Heart right ventricle (tissue), 16 donors: ENCODE data around the gene SLIT3. TPM values are rescaled to one million over a fixed set of nuclear protein-coding genes. Genes with fewer than 3 reads are reported as not detected.

Experiments
- ATAC-seq, 8 donors: fragments of 200-7000 bp; cut with Tn5 transposase; one replicate each; pipeline ENCODE4 v1.9.1; 2020; ENCODE audit warnings: mild to moderate bottlenecking in 8 of 8, moderate library complexity in 8 of 8, moderate number of reproducible peaks in 1 of 8
- DNase-seq, 2 donors: peaks; one replicate each; pipeline ENCODE4 v3.0.0-alpha.2; 2020
- H3K27ac ChIP-seq, 10 donors: fragments of 200-600 bp; sonication (generic) in 2 of 10; one replicate each; pipeline versions ENCODE4 v1.5.0 to v1.8.0; 2020 to 2022; ENCODE audit warnings: mild to moderate bottlenecking in 3 of 10
- H3K27me3 ChIP-seq, 7 donors: fragments of 200-600 bp; one replicate each; pipeline ENCODE4 v1.8.0; 2021 to 2022; ENCODE audit warnings: mild to moderate bottlenecking in 2 of 7
- H3K36me3 ChIP-seq, 9 donors: fragments of 200-600 bp; sonication (generic) in 1 of 9; one replicate each; pipeline versions ENCODE4 v1.5.0 to v1.8.0; 2020 to 2022; ENCODE audit warnings: mild to moderate bottlenecking in 2 of 9
- H3K4me1 ChIP-seq, 9 donors: fragments of 200-600 bp; sonication (generic) in 1 of 9; one replicate each; pipeline versions ENCODE4 v1.5.0 to v1.8.0; 2020 to 2022; ENCODE audit warnings: mild to moderate bottlenecking in 4 of 9
- H3K4me3 ChIP-seq, 10 donors: fragments of 200-600 bp; sonication (generic) in 2 of 10; one replicate each; pipeline versions ENCODE4 v1.5.0 to v1.8.0; 2020 to 2022; ENCODE audit warnings: mild to moderate bottlenecking in 7 of 10, moderate library complexity in 2 of 10
- H3K9me3 ChIP-seq, 11 donors: fragments of 200-600 bp in 10 of 11; sonication (generic) in 2 of 11; one replicate each; pipeline versions ENCODE4 v1.5.0 to v1.8.0; 2013 to 2022; ENCODE audit warnings: mild to moderate bottlenecking in 2 of 11, control low read depth in 1 of 11, moderate library complexity in 1 of 11
- WGBS, 2 donors: extraction: QIAGEN DNeasy Blood & Tissue Kit; methylation state at CpG; one replicate each; pipeline ENCODE4 v1.1.7; 2013; ENCODE audit warnings: inconsistent platforms in 1 of 2; 5-methylcytosine and 5-hydroxymethylcytosine counted together
- intact Hi-C, 10 donors: fragments of 100-400 bp; cut with DNase I; formaldehyde crosslinking; loops; one replicate each; pipeline versions ENCODE4 v1.11.1 to v1.14.2; 2022
- polyA plus RNA-seq, 2 donors: library from polyadenylated mRNA; stranded (reverse); fragments of 200-250 nt; gene quantifications; one replicate each; pipeline ENCODE4 v1.2.3, GENCODE V29; 2013
- total RNA-seq, 10 donors: library from RNA; stranded (reverse); fragmentation: NEBNext Ultra II Directional in 3 of 10; extraction: Animal tissue kit (Norgen Biotek cat#: 25700) in 3 of 10; gene quantifications; one replicate each; pipeline versions ENCODE4 v1.2.1 to v1.2.4, GENCODE V29; 2021 to 2023
- TF ChIP-seq, protein P1 (sequence below), 9 donors: fragments of 200-600 bp; sonication (generic) in 2 of 9; IDR thresholded peaks; one replicate each; pipeline versions ENCODE4 v1.5.0 to v1.8.0; 2021 to 2022; ENCODE audit warnings: antibody characterized with exemption in 9 of 9, mild to moderate bottlenecking in 5 of 9, moderate library complexity in 1 of 9
- donor health status: Arrhythmogenic right ventricular cardiomyopathy.
- donor health status: ischemic (EF 13 %, LVEDD 7.1; RV severe dilation, severe dysfunction).
- donor health status: healthy with polysubstance abuse.
- donor health status: DM: no; HTN: yes; CAD: no.
- donor health status: DM: no; HTN: no; CAD: no.
- donor health status: ischemic (EF 25% LVEDD 6.9; RV normal size, moderate dysfunction).
- donor health status: ischemic (EF 25% LVEDD 5.7; RV mildly dilated, moderate dysfunction).
- donor health status: healthy.
- donor health status: DM: yes; HTN: yes; CAD: no.
- donor health status: Ischemic cardiomyopathy.
- donor health status: ischemic (EF 35%, LVEDD 5.7; RV mildly dilated, moderate dysfunction).
- donor health status: nonischemic (EF 11% LVEDD 7.7; RV severe dilation, severe dysfunction).
- donor health status: DM: yes; HTN: yes; CAD: no.
- donor health status: PGD.
- donor health status: ischemic (EF 29% LVEDD 5.4; RV normal size, mild dysfunction).
- donor health status: nonischemic (EF 23%, LVEDD 6.1; RV moderate dilation, normal function).

The SLIT3 gene
- total and polyA plus RNA-seq, 12 donors: 2.0 to 29.2 (median 12.1) TPM

DNA sequence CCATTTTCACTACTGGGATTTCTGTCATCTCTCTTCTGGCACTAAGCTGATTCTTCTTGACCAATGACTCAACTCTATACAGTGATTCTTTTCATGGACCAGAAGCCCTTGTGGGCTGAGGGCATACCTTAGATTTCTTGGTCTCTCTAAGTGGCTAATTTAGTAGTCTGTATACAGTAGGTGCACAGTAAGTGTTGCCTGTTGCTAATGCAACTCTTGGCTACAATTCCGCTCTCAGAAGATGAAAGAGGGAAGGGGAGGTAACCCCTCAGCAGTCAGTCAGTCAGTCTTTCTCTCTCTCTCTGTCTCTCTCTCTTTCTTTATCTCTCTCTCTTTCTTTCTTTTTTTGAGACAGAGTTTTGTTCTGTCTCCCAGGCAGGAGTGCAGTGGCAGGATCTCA is 606.6 kb downstream of the SLIT3 start:
- Histone ChIP-seq H3K27me3 (peaks cover 0 to 6% (median 0%) of the 10 kb centered on the region in 7 donors), H3K4me1 (peaks cover 1 to 34% (median 13%) of the 10 kb centered on the region in 9 donors), H3K9me3 (no peaks in the 10 kb centered on the region), H3K36me3 (no peaks in the 10 kb centered on the region), H3K27ac (no peak overlapping the region), H3K4me3 (no peak overlapping the region)
- intact Hi-C loops: no loop called here
- DNase-seq: no peak
- no peak for ATAC-seq
- TF ChIP-seq, protein P1, sequence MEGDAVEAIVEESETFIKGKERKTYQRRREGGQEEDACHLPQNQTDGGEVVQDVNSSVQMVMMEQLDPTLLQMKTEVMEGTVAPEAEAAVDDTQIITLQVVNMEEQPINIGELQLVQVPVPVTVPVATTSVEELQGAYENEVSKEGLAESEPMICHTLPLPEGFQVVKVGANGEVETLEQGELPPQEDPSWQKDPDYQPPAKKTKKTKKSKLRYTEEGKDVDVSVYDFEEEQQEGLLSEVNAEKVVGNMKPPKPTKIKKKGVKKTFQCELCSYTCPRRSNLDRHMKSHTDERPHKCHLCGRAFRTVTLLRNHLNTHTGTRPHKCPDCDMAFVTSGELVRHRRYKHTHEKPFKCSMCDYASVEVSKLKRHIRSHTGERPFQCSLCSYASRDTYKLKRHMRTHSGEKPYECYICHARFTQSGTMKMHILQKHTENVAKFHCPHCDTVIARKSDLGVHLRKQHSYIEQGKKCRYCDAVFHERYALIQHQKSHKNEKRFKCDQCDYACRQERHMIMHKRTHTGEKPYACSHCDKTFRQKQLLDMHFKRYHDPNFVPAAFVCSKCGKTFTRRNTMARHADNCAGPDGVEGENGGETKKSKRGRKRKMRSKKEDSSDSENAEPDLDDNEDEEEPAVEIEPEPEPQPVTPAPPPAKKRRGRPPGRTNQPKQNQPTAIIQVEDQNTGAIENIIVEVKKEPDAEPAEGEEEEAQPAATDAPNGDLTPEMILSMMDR (IDR thresholded peaks at IDR 0.05): no peak
- 100% methylated on average over 1 of the region's 1 CpG for WGBS, 2 donors

DNA sequence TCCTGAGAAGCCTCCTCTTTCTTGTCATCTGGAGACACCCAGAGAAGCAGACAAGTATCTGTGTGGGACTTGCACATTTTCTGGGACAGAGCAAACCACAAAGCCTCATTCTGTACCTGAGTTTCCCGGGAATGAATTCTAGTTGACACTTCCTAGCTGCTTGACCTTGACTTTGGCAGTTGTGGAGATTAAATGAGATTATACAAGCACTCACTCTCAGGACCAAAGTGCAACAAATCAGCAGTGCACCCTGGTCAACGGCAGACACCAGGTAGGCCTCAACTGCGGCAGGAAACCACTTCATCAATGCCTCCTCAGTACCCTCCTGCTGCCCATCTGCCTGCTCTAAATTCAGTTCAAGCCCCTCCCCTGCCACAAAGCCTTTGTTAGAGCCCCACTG is 607.1 kb downstream of the SLIT3 start:
- Histone ChIP-seq H3K36me3 (no peaks in the 10 kb centered on the region), H3K27ac (no peak overlapping the region), H3K9me3 (no peaks in the 10 kb centered on the region), H3K4me3 (no peak overlapping the region), H3K27me3 (peaks cover 0 to 6% (median 0%) of the 10 kb centered on the region in 7 donors), H3K4me1 (peaks cover 0 to 30% (median 11%) of the 10 kb centered on the region in 9 donors)
- WGBS, 2 donors: 79 to 84% methylated on average over 3 of the region's 3 CpGs
- intact Hi-C loops: no loop called here
- ATAC-seq (no peak), DNase-seq (no peak)
- TF ChIP-seq, protein P1 (IDR thresholded peaks at IDR 0.05): no peak

DNA sequence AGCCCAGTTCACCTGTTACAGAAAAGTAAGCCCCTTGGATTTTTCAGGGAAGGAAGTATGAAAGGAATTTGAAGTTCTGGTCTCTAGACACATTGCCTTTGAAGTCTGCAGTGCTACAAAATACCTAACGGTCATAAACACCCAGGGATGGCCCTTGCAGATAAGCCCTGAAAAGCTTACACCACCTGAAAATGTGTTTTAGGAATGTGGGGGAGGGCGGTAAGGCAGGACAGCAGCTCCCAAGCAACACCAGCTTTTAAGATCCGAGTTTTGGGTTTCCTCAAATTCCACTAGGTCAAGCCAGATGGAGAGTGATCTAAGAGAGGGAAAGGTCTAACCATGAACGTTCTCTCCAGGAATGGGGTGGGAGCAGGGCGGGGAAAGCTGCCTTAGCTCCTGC is 607.6 kb downstream of the SLIT3 start:
- Histone ChIP-seq H3K4me3 (no peak overlapping the region), H3K4me1 (peaks cover 0 to 24% (median 5%) of the 10 kb centered on the region in 9 donors), H3K9me3 (no peaks in the 10 kb centered on the region), H3K27me3 (peaks cover 0 to 6% (median 0%) of the 10 kb centered on the region in 7 donors), H3K36me3 (no peaks in the 10 kb centered on the region), H3K27ac (no peak overlapping the region)
- ATAC-seq (no peak), DNase-seq (no peak)
- 72 to 89% methylated on average over 5 of the region's 5 CpGs for whole genome bisulfite sequencing, 2 donors
- TF ChIP-seq, protein P1 (IDR thresholded peaks at IDR 0.05): no peak
- intact Hi-C loops: no loop called here

DNA sequence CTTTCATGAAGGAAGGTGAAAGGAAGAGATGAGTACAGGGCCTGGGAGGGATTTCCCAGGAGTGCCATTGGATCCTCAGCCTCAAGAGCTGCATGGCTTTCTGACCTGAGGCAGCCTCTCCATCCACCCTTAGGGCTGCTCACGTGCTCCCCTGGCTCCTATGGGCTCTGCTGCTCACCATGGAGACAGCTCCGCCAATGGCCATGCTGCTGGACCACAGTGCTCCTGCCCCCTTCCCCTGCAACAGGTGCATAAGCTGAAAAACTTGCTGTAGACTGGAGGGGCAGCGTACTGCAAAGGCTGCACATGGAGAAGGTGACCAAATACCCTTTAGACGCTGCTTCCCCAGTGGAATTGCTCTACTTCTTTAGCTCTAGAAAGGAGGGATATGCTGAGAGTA is 609.0 kb downstream of the SLIT3 start:
- WGBS, 2 donors: 94 to 95% methylated on average over 4 of the region's 4 CpGs
- no peak overlapping the region for H3K4me3 ChIP-seq
- TF ChIP-seq, protein P1 (IDR thresholded peaks at IDR 0.05): no peak
- H3K4me1 ChIP-seq: peaks cover 0 to 11% (median 0%) of the 10 kb centered on the region in 9 donors
- DNase-seq (no peak), ATAC-seq (no peak)
- intact Hi-C loops: no loop called here
- H3K9me3 ChIP-seq: no peaks in the 10 kb centered on the region
- H3K27ac ChIP-seq: no peak overlapping the region
- H3K36me3 ChIP-seq: no peaks in the 10 kb centered on the region
- H3K27me3 ChIP-seq: peaks cover 0 to 5% (median 0%) of the 10 kb centered on the region in 7 donors
